GM21381 (cell line): ENCODE results near the gene COA7.

Source experiments
- ATAC-seq: cut with Tn5 transposase; IDR thresholded peaks from one replicate; pipeline ENCODE4 v1.9.1; 2021; ENCODE audit warnings: mild to moderate bottlenecking, moderate library complexity; ENCODE audit not compliant: unreplicated experiment

Gene COA7

DNA sequence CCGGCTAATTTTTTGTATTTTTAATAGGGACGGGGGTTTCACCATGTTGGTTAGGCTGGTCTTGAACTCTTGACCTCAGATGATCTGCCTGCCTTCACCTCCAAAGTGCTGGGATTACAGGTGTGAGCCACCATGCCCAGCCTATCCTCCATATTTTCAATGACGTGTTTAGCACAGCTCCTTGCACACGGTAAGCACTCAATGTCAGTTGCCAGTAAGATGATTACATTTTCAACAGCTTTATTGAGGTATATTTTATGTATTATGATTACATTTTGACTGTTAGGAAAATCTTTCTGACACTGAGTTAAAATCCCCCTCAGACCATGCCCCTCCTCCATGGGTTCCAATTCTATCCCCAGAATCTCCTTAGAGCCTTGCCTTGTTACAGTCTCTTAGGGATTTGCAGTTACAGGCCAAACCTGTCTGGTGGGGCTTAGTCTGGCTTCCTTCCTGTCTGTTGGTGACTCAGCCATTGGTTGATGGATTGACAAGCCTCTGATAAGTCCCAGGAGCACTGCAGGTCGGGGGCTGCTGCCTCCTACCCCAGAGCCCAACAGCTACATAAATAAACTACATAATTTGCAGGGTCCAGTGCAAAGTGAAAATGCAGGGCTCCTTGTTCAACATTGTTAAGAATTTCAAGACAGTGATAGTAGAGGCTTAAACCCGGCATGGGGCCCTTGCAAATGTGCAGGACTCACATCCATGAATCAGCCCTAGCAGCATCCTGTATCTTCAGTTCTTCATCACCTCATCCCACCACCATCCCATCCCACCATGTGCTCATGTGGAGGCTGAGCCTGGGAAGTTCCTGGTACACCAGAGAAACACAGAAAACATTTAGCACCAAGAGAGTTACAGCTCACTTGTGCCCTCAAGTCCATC, 23.4 kb downstream of the COA7 start:
- ATAC-seq: no peak

DNA sequence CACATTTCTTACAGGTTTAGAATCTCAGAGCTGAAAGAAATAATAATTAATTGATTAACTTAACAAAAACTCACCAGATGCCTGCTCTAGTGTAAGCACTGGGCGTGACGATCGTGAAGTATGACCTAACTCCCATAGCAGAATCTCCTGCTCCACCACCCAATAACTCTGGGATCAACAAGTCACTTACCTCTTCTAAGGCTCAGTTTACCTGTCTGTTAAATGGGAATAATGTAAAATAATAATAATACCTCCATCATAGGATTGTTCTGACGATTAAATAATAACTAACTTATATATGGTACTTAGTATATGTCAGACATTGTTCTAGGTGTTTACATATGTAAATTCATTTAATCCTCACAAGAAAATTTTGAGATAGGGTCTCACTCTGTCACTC, 24.6 kb downstream of the COA7 start:
- ATAC-seq: no peak

DNA sequence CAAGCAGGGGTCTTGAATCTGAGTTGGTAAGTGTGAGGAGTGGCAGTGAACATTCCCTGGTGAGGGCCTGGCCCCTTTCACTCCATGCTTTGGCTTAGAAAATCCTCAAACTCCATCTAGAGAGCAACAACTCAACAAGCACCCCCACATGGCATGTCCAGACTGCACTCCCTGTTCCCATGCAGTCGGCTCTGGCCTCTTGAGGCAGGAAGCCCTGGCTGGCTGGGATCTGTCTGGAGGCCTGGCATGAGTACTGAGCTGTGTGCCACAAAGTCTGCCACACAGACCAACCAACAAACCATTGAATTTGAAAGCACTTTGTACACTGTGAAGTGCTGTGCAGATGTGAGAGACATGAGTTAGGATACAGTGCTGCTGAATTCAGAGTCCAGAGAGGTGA, 25.2 kb downstream of the COA7 start:
- ATAC-seq: no peak

DNA sequence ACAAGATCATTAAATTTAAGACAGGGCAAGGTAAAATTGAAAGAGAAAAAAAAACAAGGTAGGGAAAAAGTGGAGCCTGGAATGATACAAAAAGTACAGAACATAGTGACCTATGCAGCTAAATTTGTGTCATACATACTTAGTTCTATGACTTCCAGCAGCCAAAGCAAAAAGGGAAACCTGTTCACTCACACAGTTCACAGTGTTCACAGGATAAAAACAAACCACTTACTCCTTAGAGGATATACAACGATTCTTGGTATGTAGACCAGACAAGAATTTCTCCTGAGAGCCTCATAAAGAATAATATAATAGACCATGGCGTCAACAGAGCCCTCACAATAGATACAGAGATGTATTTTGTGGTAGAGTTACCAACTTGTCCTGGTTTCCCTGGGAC, 27.5 kb downstream of the COA7 start:
- ATAC-seq: no peak

DNA sequence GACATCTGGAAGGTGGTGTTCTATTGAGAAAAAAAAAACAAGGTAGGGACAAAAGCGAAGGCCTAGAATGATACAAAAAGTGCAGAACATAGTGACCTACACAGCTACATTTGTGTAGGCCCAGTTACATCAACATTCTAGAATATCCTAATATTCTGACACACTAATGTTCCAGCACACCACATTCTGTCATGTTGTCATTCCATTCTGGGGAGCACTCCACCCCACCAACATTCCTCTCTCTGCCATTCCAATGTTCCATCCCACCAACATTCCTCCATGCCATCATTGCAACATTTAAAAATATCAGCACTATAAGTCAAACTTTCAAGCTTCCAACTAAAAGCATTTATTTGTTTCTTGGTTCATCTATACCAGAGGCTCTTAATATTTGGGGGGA, 28.5 kb downstream of the COA7 start:
- no peak for ATAC-seq

DNA sequence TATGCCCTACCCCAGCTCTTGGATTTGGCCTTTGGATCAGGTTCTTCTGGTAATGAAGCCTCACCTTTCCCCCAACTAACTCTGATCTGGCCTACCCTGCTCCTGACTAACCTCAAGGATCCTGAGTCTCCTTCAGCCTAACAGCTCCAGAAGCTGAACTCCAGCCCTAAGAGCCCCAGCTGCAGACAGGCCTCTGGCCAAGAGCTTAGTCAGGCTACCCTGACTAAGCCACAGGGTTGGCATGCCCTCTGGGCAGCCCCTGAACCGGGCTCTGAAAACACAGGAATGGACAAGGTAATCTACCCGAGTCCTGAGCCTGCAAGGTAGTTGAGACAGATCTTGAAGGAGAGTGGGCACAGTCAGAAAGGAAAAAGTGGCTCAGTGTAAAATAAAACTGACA, 29.4 kb downstream of the COA7 start:
- no peak for ATAC-seq

DNA sequence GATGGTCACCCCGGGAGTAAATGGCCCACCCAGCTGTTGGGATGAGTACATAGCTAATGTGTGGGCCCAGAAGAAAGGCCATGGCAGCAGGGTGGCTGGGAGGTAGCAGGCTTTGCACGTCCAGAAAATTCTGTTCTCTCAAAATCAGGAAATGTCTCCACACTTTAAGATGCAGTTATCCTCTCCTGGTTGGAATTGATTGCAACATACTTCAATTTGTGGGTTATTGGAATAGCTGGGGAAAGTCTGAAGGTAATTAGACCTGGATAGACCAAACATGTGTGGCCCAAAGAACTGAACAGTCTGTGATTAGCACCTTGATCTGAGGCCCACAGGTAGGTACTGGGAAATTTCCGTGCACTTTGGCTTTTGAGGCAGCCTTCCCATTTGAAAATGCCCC, 30.2 kb downstream of the COA7 start:
- ATAC-seq: no peak

DNA sequence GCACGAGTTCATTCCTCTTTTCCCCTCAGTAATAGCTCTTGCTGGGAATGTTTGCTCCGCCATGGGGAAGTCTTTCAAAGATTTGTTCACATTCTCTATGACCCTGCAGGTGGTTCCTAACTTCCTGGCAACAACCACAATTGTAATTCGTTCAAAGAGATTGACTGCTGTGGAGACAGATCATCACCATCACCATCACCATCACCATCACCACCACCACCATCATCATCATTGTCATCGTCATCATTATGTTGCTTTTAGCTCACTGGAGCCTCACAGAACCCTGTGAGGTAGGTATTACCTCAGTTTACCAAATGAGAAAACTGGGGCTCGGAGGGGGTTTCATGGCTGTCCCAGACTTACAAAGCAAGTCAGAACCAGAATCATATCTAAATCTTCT, 30.9 kb downstream of the COA7 start:
- ATAC-seq: no peak

DNA sequence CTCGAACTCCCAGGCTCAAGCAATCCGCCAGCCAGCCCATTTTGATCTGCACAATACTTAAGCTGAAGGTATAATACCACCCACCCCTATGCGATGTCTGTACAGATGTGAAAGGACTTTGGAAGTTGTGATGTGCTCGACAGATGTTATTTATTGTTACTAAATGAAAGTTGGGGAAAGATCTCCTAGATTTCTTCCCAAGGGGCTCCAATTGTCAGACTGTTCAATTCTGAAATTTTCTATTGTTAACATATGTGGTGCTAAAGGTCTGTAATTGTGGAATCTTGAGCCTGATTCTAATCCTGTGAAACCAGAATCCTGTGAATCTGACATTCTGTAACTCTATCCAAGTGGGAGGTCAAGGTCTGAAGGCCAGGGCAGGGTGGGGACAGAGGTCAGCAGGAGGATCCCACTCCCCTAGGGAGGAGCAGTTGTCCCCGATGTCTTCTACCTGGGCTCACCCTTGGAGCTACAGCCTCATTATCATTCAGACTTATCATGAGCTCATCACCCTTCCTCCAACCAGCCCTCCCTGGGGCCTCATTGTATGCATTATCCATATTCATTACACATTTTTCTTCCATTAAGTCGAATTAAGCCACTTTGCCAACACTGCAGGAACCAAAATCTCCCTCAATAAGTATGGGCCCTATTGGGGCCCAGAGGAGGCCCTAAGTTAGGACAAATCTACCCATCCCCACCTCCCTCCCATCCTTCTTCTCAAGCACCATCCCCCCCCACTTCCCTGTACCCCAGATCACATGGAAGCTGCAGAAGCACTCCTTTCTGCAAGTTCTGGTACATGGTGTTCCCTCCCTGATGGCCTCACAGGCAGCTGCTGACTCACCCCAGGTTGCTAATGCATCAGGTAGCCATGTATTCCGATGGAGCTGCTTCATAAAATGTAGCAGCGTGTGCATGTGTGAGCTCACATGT, 32.9 kb downstream of the COA7 start:
- no peak for ATAC-seq

DNA sequence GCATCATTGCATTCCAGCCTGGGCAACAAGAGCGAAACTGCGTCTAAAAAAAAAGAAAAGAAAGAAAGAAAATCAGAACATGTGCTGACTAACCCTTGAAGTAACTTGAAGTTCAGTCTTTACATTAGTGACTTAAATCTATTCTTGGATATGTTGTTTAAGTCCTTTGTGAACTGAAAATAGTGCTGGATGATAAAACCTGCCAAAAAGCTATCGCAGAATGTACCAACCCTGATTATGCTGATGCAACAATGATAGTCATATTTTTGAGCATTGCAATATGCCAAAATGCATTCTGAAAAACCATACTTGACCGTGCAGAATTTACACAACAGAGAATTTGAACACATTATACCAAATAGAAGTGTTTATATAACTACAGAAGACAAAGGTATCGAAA, 34.4 kb downstream of the COA7 start:
- ATAC-seq: no peak

DNA sequence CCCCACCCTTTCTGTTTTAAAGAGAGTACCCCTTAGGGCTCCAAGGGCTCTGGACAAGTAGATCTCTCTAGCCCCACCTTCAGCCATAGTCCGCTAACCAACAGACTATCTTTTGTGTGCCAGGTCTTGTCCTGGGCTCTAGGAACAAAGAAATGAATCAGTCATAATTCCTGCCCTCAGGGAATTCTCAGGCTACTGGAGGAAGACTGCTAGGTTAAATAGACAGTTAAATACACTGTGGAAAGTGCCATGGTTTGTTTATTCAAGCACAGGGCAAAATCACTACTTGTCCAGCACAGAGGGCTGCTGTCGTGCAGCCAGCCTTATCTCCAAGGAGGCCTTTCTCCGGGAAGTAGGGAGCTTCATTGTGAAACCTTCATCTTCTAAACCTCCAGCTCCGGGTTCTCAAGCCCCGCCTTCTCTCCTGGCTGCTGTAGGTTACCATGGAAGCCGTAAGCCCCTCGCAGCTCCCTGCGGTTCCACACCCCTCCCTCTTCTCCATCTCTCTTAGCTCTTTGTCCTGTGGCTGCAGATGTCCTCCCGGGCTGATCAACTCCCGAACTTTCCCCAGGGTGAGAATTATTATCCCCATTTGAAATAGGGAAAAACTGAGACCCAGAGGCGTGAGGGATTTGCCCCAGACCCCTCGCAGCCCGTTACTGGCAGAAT, 35.4 kb downstream of the COA7 start:
- no peak for ATAC-seq

DNA sequence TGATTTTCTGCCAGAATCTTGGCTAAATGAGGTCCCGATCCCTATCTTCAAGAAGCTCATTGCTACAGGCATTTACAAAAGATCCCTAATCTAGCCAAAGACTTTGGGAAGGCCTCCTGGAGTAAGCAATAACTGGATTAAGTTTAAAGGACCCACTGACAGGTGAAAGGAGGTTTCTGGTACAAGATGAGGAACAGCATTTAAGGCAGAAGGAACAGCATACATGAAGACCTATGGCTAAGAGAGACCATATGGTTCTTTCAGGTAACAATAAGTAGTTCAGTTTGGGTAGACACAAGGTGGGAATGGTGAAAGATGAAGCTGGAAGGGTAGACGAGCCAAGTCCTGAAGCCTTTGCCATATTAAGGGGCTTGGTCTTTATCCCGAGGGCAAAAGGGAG, 37.3 kb downstream of the COA7 start:
- ATAC-seq: no peak

DNA sequence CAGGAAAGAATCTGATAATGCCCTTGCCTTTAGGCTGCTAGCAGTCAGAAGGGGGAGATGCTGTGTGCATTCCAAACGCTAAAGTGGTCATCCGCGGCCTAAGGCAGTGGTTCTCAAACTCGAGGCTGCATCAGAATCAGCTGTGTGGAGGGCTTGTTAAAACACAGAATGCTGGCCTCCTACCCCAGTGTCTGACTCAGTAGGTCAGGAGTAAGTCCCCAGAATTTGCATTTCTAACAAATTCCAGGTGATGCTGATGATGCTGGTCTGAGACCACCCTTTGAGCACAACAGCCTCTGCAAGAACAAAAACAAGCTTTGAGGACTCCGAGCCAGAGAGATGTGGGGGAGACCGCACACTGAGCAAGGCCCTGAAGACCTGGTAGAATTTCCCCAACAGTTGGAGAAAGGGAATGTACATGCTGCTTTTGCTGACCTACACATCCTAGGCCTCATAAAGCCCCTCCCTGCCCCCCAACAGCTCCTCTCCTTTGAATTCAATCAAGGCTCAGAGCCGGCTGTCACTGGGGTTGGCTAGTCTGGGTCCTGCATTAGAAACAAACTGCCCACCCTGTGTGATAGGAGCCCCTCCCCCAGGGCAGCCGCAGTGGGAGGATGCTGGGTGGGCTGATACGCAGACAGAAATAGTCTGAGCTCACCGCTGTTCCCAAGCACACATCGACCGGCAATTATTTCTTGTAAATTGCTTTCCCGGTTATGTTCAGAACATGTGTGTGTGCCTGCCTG, 38.1 kb downstream of the COA7 start:
- no peak for ATAC-seq

DNA sequence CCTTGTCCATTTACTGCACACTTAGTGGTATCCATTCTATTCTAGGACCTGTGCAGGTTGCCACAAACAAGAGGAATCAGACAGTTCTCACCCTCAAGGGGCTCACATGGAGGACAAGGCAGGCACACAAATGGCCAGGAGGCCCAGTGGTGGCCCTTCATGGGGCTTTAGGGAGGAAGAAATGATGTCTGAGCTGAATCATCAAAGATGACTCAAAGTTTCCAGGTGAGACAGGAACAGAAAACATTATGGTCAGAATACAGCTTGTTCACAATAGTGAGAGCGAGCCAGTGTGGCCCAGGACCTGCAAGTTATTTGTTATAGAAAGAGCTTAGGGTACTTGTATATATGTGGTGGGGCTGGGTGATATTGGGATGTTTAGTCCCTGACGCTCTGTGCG, 38.8 kb downstream of the COA7 start:
- ATAC-seq: peak; percentile 70

DNA sequence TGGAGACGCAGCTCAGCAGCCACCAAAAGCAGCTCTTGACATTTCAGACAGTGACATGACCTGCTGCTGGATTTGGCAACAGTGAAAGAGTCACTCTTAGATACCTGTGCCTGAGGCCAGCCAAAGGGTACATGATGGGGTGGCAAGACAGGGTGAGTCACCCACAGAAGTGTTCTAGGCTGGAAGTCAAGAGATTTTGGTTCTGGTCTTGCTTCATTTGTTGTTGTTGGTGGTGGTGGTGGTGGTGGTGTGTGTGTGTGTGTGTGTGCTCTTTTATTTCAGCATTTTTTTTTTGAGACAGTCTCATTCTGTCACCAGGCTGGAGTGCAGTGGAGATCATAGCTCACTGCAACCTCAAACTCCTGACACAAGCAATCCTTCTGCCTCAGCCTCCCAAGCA, 39.4 kb downstream of the COA7 start:
- no peak for ATAC-seq

DNA sequence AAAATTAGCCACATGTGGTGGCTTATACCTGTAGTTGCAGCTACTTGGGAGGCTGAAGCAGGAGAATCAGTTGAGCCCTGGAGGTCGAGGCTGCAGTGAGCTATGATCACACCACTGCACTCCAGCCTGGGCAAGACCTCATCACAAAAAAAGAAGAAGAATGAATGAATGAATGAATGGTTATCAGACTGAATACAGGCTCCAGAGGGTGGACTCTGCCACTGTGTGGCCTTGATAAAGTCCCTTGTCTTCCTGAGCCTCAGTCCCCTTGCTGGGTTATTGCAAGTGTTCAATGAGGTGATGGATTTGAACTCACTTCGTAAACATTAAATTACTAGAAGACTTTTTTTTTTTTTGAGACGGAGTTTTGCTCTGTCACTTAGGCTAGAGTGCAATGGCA, 40.4 kb downstream of the COA7 start:
- no peak for ATAC-seq

DNA sequence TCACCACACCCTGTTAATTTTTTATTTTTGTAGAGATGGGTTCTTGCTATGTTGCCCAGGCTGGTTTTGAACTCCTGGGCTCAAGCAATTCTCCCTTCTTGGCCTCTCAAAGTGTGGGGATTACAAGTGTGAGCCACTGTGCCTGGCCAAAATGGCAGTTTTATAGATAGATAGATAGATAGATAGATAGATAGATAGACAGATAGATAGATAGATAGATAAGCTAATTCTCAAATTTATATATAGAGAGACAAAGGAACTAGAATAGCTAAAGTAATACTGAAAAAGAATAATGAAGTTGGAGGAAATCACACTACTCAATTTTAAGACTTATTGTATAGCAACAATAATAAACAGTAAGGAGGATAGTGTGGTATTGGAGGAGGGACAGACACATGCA, 44.1 kb downstream of the COA7 start:
- ATAC-seq: no peak

DNA sequence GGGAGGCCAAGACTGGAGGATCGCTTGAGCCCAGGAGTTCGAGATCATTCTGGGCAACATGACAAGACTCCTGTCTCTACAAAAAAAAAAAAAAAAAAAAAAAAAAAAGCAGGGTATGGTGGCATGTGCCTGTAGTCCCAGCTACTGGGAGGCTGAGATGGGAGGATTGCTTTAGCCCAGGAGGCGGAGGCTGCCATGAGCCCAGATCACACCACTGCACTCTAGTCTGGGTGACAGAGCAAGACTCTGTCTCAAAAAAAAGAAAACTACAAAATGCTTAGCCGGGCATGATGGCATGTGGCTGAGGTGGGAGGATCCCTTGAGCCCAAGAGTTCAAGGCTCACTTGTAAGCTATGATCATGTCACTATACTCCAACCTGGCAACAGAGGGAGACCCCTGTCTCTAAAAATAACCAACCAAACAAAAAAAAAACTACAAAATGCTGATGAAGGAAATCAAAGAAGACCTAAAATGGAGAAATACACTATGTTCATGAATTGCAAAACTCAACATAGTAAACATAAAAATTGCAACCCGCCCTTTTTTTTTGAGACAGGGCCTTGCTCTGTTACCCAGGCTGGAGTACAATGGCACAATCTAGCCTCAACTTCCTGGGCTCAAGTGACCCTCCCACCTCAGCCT, 44.8 kb downstream of the COA7 start:
- ATAC-seq: no peak

DNA sequence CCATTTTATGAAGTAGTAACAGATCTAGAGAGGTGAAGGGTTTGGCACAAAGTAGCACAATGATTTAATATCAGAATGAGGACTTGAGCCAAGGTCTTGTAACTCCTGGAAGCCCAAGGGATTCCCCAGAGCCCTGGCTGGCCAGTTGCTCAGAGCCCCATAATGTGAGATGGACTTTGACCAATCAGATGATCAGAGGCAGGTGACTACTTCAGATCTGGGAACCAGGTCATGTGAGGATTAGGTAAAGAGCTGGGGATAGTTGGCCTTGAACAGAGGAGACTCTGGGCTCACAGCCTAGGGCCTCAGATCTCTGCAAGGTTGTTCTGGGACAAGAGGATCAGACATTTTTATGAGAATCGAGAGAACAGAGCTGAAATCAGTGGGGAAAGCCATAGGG, 46.2 kb downstream of the COA7 start:
- ATAC-seq: no peak

DNA sequence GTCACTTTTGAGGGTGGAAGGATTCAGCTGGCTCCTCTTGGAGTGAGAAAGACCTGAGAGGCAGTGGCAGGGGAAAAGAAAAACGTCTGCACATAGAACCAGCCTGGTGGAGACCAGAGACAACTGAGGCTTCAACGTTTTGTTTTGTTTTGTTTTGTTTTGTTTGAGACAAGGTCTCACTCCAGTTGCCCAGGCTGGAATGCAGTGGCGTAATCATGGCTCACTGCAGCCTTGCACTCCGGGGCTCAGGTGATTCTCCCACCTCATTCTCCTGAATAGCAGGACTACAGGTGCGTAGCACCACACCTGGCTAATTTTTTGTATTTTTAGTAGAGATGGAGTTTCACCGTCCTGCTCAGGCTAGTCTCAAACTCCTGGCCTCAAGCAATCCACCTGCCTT, 52.9 kb downstream of the COA7 start:
- no peak for ATAC-seq
